Activated CD8-positive, alpha-beta T cell treated with anti-CD3 and anti-CD28 coated beads for 36 hours (primary cell): ENCODE measurements around the gene ELAVL2. TPM values are rescaled to one million over a fixed set of nuclear protein-coding genes. Genes with fewer than 3 reads are reported as not detected.

Source experiments
- ATAC-seq: fragments of 200-7000 bp; cut with Tn5 transposase; one replicate; pipeline ENCODE4 v1.10.0; 2021; ENCODE audit warnings: mild to moderate bottlenecking, moderate library complexity
- CTCF ChIA-PET: fragments of 350-600 bp; sonication (Branson Sonifier 250); formaldehyde crosslinking; loops from one replicate; lab custom pipeline; 2021; ENCODE audit warnings: antibody characterized with exemption; lab: Charles Lee
- POLR2A ChIA-PET: fragments of 350-600 bp; sonication (Branson Sonifier 250); formaldehyde crosslinking; loops from one replicate; lab custom pipeline; 2021; ENCODE audit warnings: antibody characterized with exemption; lab: Charles Lee
- DNase-seq: peaks from one replicate; pipeline ENCODE4 v3.0.0-alpha.2; 2020
- H3K27ac Mint-ChIP-seq: one replicate; pipeline ENCODE4 v1.8.0; 2021; ENCODE audit warnings: mild to moderate bottlenecking, mixed read lengths
- H3K27me3 Mint-ChIP-seq: one replicate; pipeline ENCODE4 v1.8.0; 2021; ENCODE audit warnings: mixed read lengths
- H3K36me3 Mint-ChIP-seq: one replicate; pipeline ENCODE4 v1.8.0; 2021; ENCODE audit warnings: low read depth, mixed read lengths
- H3K4me1 Mint-ChIP-seq: one replicate; pipeline ENCODE4 v1.8.0; 2021; ENCODE audit warnings: low read depth, mixed read lengths
- H3K4me3 Mint-ChIP-seq: one replicate; pipeline ENCODE4 v1.8.0; 2021; ENCODE audit warnings: mild to moderate bottlenecking, moderate library complexity, mixed read lengths
- H3K9me3 Mint-ChIP-seq: one replicate; pipeline ENCODE4 v1.8.0; 2021; ENCODE audit warnings: mixed read lengths
- intact Hi-C: fragments of 100-400 bp; cut with micrococcal nuclease; formaldehyde crosslinking; loops from one replicate; pipeline ENCODE4 v1.10.0; 2022
- total RNA-seq, 2 experiments: library from RNA; stranded (reverse); gene quantifications; one replicate each; pipeline ENCODE4 v1.2.3, GENCODE V29; 2021
- TF ChIP-seq, protein P1 (sequence below): fragments of 200-600 bp; IDR thresholded peaks from one replicate; pipeline ENCODE4 v1.8.0; 2022; ENCODE audit warnings: antibody characterized with exemption, mild to moderate bottlenecking

Gene ELAVL2
- total RNA-seq, 2 experiments from 2014 or later, result not detected

DNA sequence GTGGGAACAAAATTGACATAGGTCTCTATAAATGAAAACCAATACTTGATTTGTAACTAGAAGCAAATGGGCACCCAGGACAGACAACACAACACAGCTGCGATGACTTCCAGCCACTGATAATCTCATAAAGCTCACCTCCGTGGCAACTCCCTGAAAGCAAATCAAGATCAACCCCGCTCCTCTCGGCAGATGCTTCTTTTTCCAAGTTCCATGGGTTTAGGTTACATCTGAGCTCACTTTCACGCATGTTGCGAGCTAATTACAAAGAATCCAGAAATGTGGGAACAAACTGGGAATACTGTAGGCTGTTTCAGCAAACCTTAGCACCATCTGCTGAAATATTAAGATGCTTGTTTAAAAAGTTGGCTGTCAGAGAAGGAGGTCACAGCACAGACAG is 153.9 kb downstream of the ELAVL2 start:
- H3K27me3 Mint-ChIP-seq, result no peaks in the 10 kb centered on the region
- no peaks in the 10 kb centered on the region for H3K4me1 Mint-ChIP-seq
- intact Hi-C loops, result no loop called here

DNA sequence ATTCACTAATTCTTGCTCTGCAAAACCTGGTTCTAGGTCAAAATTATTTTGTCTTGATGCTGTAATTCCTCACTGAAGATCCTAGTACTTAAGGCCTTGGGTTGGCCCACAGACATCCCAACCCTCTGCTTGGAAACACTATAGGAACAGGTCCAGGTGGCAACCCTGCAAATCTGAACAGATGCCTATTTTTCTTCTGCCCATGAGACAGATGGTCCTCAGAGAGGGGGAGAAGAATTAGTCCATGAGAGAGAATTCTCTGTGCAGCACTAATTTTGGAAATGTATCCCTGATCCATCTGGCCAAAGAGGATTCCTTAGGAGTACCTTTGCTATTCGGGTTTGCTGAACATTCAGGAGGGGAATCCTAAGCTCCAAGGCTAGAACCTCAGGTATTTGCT is 156.3 kb downstream of the ELAVL2 start:
- Mint-ChIP-seq H3K27ac (no peak overlapping the region), H3K9me3 (peaks cover 9% of the 10 kb centered on the region), H3K27me3 (no peaks in the 10 kb centered on the region), H3K4me3 (no peak overlapping the region), H3K4me1 (no peaks in the 10 kb centered on the region), H3K36me3 (no peaks in the 10 kb centered on the region)
- TF ChIP-seq, protein P1, sequence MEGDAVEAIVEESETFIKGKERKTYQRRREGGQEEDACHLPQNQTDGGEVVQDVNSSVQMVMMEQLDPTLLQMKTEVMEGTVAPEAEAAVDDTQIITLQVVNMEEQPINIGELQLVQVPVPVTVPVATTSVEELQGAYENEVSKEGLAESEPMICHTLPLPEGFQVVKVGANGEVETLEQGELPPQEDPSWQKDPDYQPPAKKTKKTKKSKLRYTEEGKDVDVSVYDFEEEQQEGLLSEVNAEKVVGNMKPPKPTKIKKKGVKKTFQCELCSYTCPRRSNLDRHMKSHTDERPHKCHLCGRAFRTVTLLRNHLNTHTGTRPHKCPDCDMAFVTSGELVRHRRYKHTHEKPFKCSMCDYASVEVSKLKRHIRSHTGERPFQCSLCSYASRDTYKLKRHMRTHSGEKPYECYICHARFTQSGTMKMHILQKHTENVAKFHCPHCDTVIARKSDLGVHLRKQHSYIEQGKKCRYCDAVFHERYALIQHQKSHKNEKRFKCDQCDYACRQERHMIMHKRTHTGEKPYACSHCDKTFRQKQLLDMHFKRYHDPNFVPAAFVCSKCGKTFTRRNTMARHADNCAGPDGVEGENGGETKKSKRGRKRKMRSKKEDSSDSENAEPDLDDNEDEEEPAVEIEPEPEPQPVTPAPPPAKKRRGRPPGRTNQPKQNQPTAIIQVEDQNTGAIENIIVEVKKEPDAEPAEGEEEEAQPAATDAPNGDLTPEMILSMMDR, result no peak
- DNase-seq (no peak), ATAC-seq (no peak)
- POLR2A ChIA-PET, result no interaction called here
- CTCF ChIA-PET, result no interaction called here
- intact Hi-C loops, result loop anchor here (10.0 kb wide), 1 partner anchor 65 kb away; no protein-coding TSS in a partner anchor

More for the DNA sequence above, 153.9 kb downstream of the ELAVL2 start:
- TF ChIP-seq, protein P1, result no peak
- Mint-ChIP-seq H3K27ac (no peak overlapping the region), H3K4me3 (no peak overlapping the region), H3K36me3 (no peaks in the 10 kb centered on the region), H3K9me3 (peaks cover 11% of the 10 kb centered on the region)
- CTCF ChIA-PET, result no interaction called here
- POLR2A ChIA-PET, result no interaction called here
- DNase-seq (no peak), ATAC-seq (no peak)

DNA sequence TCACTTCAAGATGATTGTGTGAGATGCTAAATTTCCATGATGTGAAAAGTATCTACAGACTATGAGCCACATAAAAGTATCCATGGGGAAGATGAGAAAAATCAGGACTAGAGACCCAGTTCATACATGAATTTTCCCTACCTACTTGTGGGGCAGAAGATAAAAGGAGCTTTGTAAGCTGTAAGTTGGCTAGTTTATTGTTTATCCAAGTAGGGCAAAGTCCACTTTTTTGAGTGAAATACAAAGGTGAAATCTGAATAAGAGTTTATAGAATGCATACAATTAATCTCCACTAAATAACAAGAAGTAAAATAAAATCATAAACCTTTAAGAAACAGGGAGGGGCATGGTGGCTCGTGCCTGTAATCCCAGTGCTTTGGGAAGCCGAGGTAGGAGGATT is 160.4 kb downstream of the ELAVL2 start:
- POLR2A ChIA-PET, result no interaction called here
- intact Hi-C loops, result loop anchor here (10.0 kb wide), 1 partner anchor 61 kb away; no protein-coding TSS in a partner anchor

DNA sequence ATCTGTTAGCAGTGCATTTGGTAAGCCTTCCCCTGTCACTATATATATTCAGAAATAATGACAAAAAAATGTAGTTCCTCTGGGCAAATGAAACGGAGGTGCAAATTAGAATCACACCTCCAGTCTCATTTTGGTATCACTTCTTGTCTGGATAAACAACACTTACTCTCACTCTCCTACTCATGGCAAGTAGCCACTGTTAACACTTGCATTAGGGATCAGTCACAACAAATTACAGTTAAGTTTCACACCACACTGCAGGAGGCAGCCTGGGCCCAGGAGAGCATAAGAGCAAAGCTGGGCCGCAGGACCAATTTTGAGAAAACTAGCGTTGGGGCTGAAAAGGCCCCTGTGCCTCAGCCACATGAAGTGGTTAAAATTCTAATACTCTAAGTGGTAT is 161.0 kb downstream of the ELAVL2 start:
- no peaks in the 10 kb centered on the region for H3K27me3 Mint-ChIP-seq
- TF ChIP-seq, protein P1, result no peak
- ChIA-PET CTCF (no interaction called here), POLR2A (no interaction called here)
- H3K4me3 Mint-ChIP-seq, result no peak overlapping the region
- ATAC-seq (no peak), DNase-seq (no peak)
- H3K4me1 Mint-ChIP-seq, result no peaks in the 10 kb centered on the region
- H3K9me3 Mint-ChIP-seq, result peaks cover 12% of the 10 kb centered on the region
- no peak overlapping the region for H3K27ac Mint-ChIP-seq
- intact Hi-C loops, result loop anchor here (10.0 kb wide), 1 partner anchor 60 kb away; no protein-coding TSS in a partner anchor
- H3K36me3 Mint-ChIP-seq, result no peaks in the 10 kb centered on the region

More for the DNA sequence above, 160.4 kb downstream of the ELAVL2 start:
- Mint-ChIP-seq H3K4me1 (no peaks in the 10 kb centered on the region), H3K36me3 (no peaks in the 10 kb centered on the region), H3K9me3 (peaks cover 10% of the 10 kb centered on the region), H3K27me3 (no peaks in the 10 kb centered on the region), H3K27ac (no peak overlapping the region), H3K4me3 (no peak overlapping the region)
- no peak for ATAC-seq
- DNase-seq, result no peak
- TF ChIP-seq, protein P1, result no peak
- CTCF ChIA-PET, result no interaction called here

DNA sequence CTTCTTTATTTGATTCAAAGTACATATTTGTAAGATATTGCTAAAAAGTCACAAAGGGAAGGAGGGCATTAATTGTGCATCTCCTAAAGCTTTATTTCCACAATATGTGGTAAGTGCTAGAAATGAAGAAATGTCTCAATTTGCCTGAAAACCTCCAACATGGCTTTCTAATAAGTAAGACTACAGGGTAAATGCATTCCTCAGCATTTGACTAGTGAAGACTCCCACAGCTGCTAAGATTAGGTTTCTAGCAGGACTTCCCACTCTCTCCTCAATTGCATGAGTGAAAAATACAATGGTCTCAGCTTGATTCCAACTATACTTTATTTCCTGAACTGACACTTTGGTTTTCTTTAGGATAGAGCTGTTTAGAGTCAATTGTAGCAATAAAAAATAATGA is 162.1 kb downstream of the ELAVL2 start:
- H3K27ac Mint-ChIP-seq, result no peak overlapping the region
- DNase-seq (no peak), ATAC-seq (no peak)
- TF ChIP-seq, protein P1, result no peak
- CTCF ChIA-PET, result no interaction called here
- H3K36me3 Mint-ChIP-seq, result no peaks in the 10 kb centered on the region
- POLR2A ChIA-PET, result interaction anchor here (0.5 kb wide), 1 partner anchor 20 kb away, joined by 3 read pairs; no protein-coding TSS in a partner anchor
- intact Hi-C loops, result loop anchor here (10.0 kb wide), 1 partner anchor 59 kb away; no protein-coding TSS in a partner anchor
- no peaks in the 10 kb centered on the region for H3K27me3 Mint-ChIP-seq
- no peak overlapping the region for H3K4me3 Mint-ChIP-seq
- H3K4me1 Mint-ChIP-seq, result no peaks in the 10 kb centered on the region
- peaks cover 12% of the 10 kb centered on the region for H3K9me3 Mint-ChIP-seq
